GM12878 (cell line): Measurements from ENCODE around the gene KLHDC1. TPM values are rescaled to one million over a fixed set of nuclear protein-coding genes. Genes with fewer than 3 reads are reported as not detected.

Source experiments
- ATAC-seq: fragments of 200-7000 bp; cut with Tn5 transposase; 3 replicates; pipeline ENCODE4 v1.9.1; 2020; ENCODE audit warnings: mild to moderate bottlenecking, moderate library complexity
- BruUV-seq: library from RNA; stranded (reverse); fragments of 400-500 nt; replicated peaks from 2 replicates; lab custom pipeline; 2021; lab: Mats Ljungman, UMichigan
- CTCF ChIA-PET: fragments of 300-600 bp; sonication (Branson Sonifier 250); formaldehyde crosslinking; extraction: SDS; loops from one replicate; lab custom pipeline; 2021; ENCODE audit warnings: inconsistent platforms; lab: Yijun Ruan, JAX
- POLR2A ChIA-PET: fragments of 350-600 bp; formaldehyde crosslinking; extraction: SDS; loops from one replicate; lab custom pipeline; 2021; ENCODE audit warnings: inconsistent platforms; lab: Charles Lee
- RAD21 ChIA-PET: fragments of 300-600 bp; sonication (Branson Sonifier 250); formaldehyde crosslinking; loops from one replicate; lab custom pipeline; 2023; ENCODE audit warnings: antibody characterized with exemption; ENCODE audit not compliant: unreplicated experiment; lab: Charles Lee
- SMC1A ChIA-PET: fragments of 300-600 bp; sonication (Branson Sonifier 250); formaldehyde crosslinking; loops from one replicate; lab custom pipeline; 2023; ENCODE audit not compliant: unreplicated experiment, uncharacterized antibody; lab: Charles Lee
- DNase-seq: peaks from one replicate; pipeline ENCODE4 v3.0.0-alpha.2; 2011; ENCODE audit warnings: low read depth, low spot score
- FAIRE-seq: peaks from 3 replicates; lab custom pipeline; 2011; peaks lifted over from hg19 to GRCh38; lab: Jason Lieb, UNC
- H2AFZ ChIP-seq: 2 replicates; pipeline ENCODE4 v1.6.0; 2011; ENCODE audit warnings: low read depth, low read length, control low read depth; ENCODE audit not compliant: control insufficient read depth
- H3K27ac ChIP-seq: 2 replicates; pipeline ENCODE4 v1.5.1; 2011; ENCODE audit warnings: control low read depth; ENCODE audit not compliant: control insufficient read depth, insufficient read depth
- H3K27me3 ChIP-seq, 2 experiments: replicated peaks in 1 of 2; 2 replicates each; pipeline versions ENCODE4 v1.6.0 to v1.6.1; 2011; ENCODE audit warnings: low read length in 1 of 2; ENCODE audit not compliant: control insufficient read depth in 2 of 2, insufficient read depth in 2 of 2
- H3K36me3 ChIP-seq, 2 experiments: 2 replicates each; pipeline ENCODE4 v1.5.1; 2011; ENCODE audit warnings: low read length in 1 of 2; ENCODE audit not compliant: control insufficient read depth in 2 of 2, insufficient read depth in 2 of 2
- H3K4me1 ChIP-seq: 2 replicates; pipeline ENCODE4 v1.6.1; 2011; ENCODE audit warnings: mild to moderate bottlenecking, low read length, moderate library complexity, mixed read lengths; ENCODE audit not compliant: control insufficient read depth, insufficient read depth
- H3K4me2 ChIP-seq: 2 replicates; pipeline ENCODE4 v1.6.0; 2011; ENCODE audit warnings: control low read depth; ENCODE audit not compliant: control insufficient read depth, insufficient read depth
- H3K4me3 ChIP-seq: fragments of 200-600 bp; sonication (generic); 2 replicates; pipeline ENCODE4 v1.5.1; 2016
- H3K79me2 ChIP-seq: 2 replicates; pipeline ENCODE4 v1.6.0; 2011; ENCODE audit warnings: low read length; ENCODE audit not compliant: control insufficient read depth, insufficient read depth
- H3K9ac ChIP-seq: 2 replicates; pipeline ENCODE4 v1.8.0; 2011; ENCODE audit warnings: low read length, control low read depth, mixed read lengths; ENCODE audit not compliant: control insufficient read depth, insufficient read depth
- H3K9me3 ChIP-seq: replicated peaks from 3 replicates; pipeline ENCODE4 v1.5.1; 2011; ENCODE audit warnings: mild to moderate bottlenecking, low read length; ENCODE audit not compliant: control insufficient read depth, insufficient read depth
- H4K20me1 ChIP-seq: 2 replicates; pipeline ENCODE4 v1.6.0; 2011; ENCODE audit not compliant: control insufficient read depth, insufficient read depth
- BACH1 ChIP-seq: fragments of 450-650 bp; IDR thresholded peaks from 2 replicates; pipeline ENCODE4 v1.6.1; 2017; ENCODE audit warnings: mild to moderate bottlenecking, borderline replicate concordance
- BCL3 ChIP-seq: IDR thresholded peaks from 2 replicates; pipeline ENCODE4 v1.6.1; 2011; ENCODE audit warnings: borderline replicate concordance, low read depth, mild to moderate bottlenecking, moderate library complexity, low read length; ENCODE audit not compliant: insufficient read depth, poor library complexity, severe bottlenecking
- CBFB ChIP-seq: IDR thresholded peaks from 2 replicates; pipeline ENCODE4 v1.6.1; 2016; ENCODE audit warnings: antibody characterized with exemption, low read depth
- CREM ChIP-seq: IDR thresholded peaks from 2 replicates; pipeline ENCODE4 v1.6.1; 2014; ENCODE audit warnings: antibody characterized with exemption, low read depth
- CUX1 ChIP-seq: IDR thresholded peaks from 2 replicates; pipeline ENCODE4 v1.6.1; 2012; ENCODE audit warnings: improper control_type of control experiment, low read depth, low read length; ENCODE audit not compliant: insufficient replicate concordance
- EGR1 ChIP-seq, 2 experiments: IDR thresholded peaks; 1 replicate in 1 of 2; 2 replicates in 1 of 2; pipeline ENCODE4 v1.6.1; 2011 to 2012; ENCODE audit warnings: low read depth in 2 of 2, low read length in 2 of 2, borderline replicate concordance in 1 of 2, mild to moderate bottlenecking in 1 of 2, moderate library complexity in 1 of 2
- POLR2A ChIP-seq: IDR thresholded peaks from 2 replicates; pipeline ENCODE4 v1.6.1; 2011; ENCODE audit warnings: low read depth, mild to moderate bottlenecking, low read length
- RFX5 ChIP-seq: IDR thresholded peaks from 2 replicates; pipeline ENCODE4 v1.6.1; 2011; ENCODE audit warnings: low read depth, low read length, improper control_type of control experiment
- STAT1 ChIP-seq: fragments of 450-650 bp; conservative IDR thresholded peaks from 2 replicates; pipeline ENCODE4 v1.6.1; 2014; ENCODE audit warnings: antibody characterized with exemption, mild to moderate bottlenecking
- ZNF274 ChIP-seq: IDR thresholded peaks from one replicate; pipeline ENCODE4 v1.8.0; 2011; ENCODE audit not compliant: insufficient read length, insufficient read depth
- WGBS: methylation state at CpG from one replicate; pipeline ENCODE4 v1.1.6; 2016; ENCODE audit warnings: low lambda C conversion rate; ENCODE audit not compliant: insufficient replicate concordance, insufficient coverage; ENCODE audit errors: missing lambda C conversion rate; 5-methylcytosine and 5-hydroxymethylcytosine counted together
- in situ Hi-C: fragments of 300-500 bp; cut with MboI; formaldehyde crosslinking; loops from 9 replicates; pipeline ENCODE4 v1.14.3; 2018; ENCODE audit warnings: mixed read lengths
- intact Hi-C: fragments of 100-400 bp; cut with micrococcal nuclease; formaldehyde crosslinking; loops from one replicate; pipeline ENCODE4 v1.14.2; 2022; ENCODE audit not compliant: unreplicated experiment
- polyA plus RNA-seq, 11 experiments: library from polyadenylated mRNA; depleted of rRNA in 4 of 11; unstranded in 6 of 11; stranded (reverse) in 5 of 11; fragments of >200 nt; fragmentation: Nextera tagmentation in 4 of 11; fragmentation: Illumina TruSeq in 1 of 11; extraction: Ambion mirVana in 4 of 11; extraction: Trizol in 1 of 11; gene quantifications; 1 replicate in 1 of 11; 2 replicates in 10 of 11; pipeline versions ENCODE4 v1.2.1 to v1.2.3, GENCODE V29; 2011 to 2016; ENCODE audit warnings: inconsistent platforms in 2 of 11, missing spikeins in 2 of 11, low read depth in 1 of 11
- total RNA-seq, 4 experiments: library from RNA; depleted of rRNA in 3 of 4; stranded (reverse); fragments of >200 nt in 3 of 4; fragmentation: Illumina TruSeq in 1 of 4; extraction: Trizol in 1 of 4; gene quantifications; 2 replicates each; pipeline versions ENCODE4 v1.2.1 to v1.2.3, GENCODE V29; 2013 to 2021
- TF ChIP-seq, protein P1 (sequence below): IDR thresholded peaks from 2 replicates; pipeline ENCODE4 v1.6.1; 2011; ENCODE audit warnings: low read depth, low read length, improper control_type of control experiment, borderline replicate concordance
- TF ChIP-seq, protein P2 (sequence below): fragments of 450-650 bp; IDR thresholded peaks from 2 replicates; pipeline ENCODE4 v1.6.1; 2016; ENCODE audit warnings: mild to moderate bottlenecking
- TF ChIP-seq, protein P3 (sequence below): IDR thresholded peaks from 2 replicates; pipeline ENCODE4 v1.6.1; 2012; ENCODE audit warnings: low read length, inconsistent platforms

The KLHDC1 gene
- total and polyA plus RNA-seq, 10 of the 15 experiments (the other 5 are each of a cell fraction or from before 2014, with no cell fraction given) = 0.22 to 0.98 (median 0.55) TPM

GRCh38 chr14:49774106-49774505 is 81.2 kb downstream of the KLHDC1 start (continued):
- TF ChIP-seq, protein P1, sequence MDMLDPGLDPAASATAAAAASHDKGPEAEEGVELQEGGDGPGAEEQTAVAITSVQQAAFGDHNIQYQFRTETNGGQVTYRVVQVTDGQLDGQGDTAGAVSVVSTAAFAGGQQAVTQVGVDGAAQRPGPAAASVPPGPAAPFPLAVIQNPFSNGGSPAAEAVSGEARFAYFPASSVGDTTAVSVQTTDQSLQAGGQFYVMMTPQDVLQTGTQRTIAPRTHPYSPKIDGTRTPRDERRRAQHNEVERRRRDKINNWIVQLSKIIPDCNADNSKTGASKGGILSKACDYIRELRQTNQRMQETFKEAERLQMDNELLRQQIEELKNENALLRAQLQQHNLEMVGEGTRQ = no peak

GRCh38 chr14:49778421-49778820 is 85.5 kb downstream of the KLHDC1 start:
- RAD21 ChIA-PET = no interaction called here
- ATAC-seq = no peak
- TF ChIP-seq ZNF274 = no peak
- no peak for TF ChIP-seq CREM
- no peak for TF ChIP-seq POLR2A
- TF ChIP-seq BACH1 = no peak
- TF ChIP-seq CBFB = no peak
- TF ChIP-seq CUX1 = no peak
- TF ChIP-seq, protein P2, sequence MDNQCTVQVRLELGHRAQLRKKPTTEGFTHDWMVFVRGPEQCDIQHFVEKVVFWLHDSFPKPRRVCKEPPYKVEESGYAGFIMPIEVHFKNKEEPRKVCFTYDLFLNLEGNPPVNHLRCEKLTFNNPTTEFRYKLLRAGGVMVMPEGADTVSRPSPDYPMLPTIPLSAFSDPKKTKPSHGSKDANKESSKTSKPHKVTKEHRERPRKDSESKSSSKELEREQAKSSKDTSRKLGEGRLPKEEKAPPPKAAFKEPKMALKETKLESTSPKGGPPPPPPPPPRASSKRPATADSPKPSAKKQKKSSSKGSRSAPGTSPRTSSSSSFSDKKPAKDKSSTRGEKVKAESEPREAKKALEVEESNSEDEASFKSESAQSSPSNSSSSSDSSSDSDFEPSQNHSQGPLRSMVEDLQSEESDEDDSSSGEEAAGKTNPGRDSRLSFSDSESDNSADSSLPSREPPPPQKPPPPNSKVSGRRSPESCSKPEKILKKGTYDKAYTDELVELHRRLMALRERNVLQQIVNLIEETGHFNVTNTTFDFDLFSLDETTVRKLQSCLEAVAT = no peak
- TF ChIP-seq EGR1 (IDR thresholded peaks at IDR 0.05; ENCODE audit: borderline replicate concordance in 1 of 2, low read depth in 2 of 2, low read length in 2 of 2) = no peak
- no peak for TF ChIP-seq BCL3
- TF ChIP-seq, protein P3, sequence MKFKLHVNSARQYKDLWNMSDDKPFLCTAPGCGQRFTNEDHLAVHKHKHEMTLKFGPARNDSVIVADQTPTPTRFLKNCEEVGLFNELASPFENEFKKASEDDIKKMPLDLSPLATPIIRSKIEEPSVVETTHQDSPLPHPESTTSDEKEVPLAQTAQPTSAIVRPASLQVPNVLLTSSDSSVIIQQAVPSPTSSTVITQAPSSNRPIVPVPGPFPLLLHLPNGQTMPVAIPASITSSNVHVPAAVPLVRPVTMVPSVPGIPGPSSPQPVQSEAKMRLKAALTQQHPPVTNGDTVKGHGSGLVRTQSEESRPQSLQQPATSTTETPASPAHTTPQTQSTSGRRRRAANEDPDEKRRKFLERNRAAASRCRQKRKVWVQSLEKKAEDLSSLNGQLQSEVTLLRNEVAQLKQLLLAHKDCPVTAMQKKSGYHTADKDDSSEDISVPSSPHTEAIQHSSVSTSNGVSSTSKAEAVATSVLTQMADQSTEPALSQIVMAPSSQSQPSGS = no peak
- no peak for TF ChIP-seq RFX5
- TF ChIP-seq STAT1 = no peak

More at GRCh38 chr14:49778421-49778820, 85.5 kb downstream of the KLHDC1 start:
- CTCF ChIA-PET = no interaction called here
- Histone ChIP-seq H3K4me1 (no peaks in the 10 kb centered on the region), H3K27ac (no peak overlapping the region), H3K9me3 (no peaks in the 10 kb centered on the region), H3K36me3 (peaks cover 0 to 18% of the 10 kb centered on the region in 2 experiments; a peak in 3 of 4 replicates), H3K79me2 (no peaks in the 10 kb centered on the region), H3K9ac (no peak overlapping the region), H4K20me1 (no peaks in the 10 kb centered on the region), H3K27me3 (no peaks in the 10 kb centered on the region), H3K4me3 (no peak overlapping the region), H3K4me2 (no peak overlapping the region), H2AFZ (no peak overlapping the region)
- in situ Hi-C loops = no loop called here
- no TSS peak for BruUV-seq
- SMC1A ChIA-PET = interaction anchor here (3.0 kb wide), 1 partner anchor 9 kb away, joined by 18 read pairs; the partner anchor contains the start of gene KLHDC2
- intact Hi-C loops = no loop called here
- DNase-seq (no peak), FAIRE-seq (no peak)
- 100% methylated on average over 2 of the region's 2 CpGs for WGBS
- POLR2A ChIA-PET = no interaction called here
